Natural killer cell (primary cell): ENCODE data around the gene MARK3. TPM values are rescaled to one million over a fixed set of nuclear protein-coding genes. Genes with fewer than 3 reads are reported as not detected.

Experiments
- ATAC-seq, 3 donors: fragments of 150-1000 bp in 2 of 3; fragments of 200-7000 bp in 1 of 3; cut with Tn5 transposase; 1 replicate in 1 of 3; 2 replicates in 2 of 3; pipeline ENCODE4 v1.10.0; 2021; ENCODE audit warnings: mild to moderate bottlenecking in 2 of 3, moderate library complexity in 2 of 3
- DNase-seq, 2 donors: peaks; one replicate each; pipeline versions ENCODE4 v3.0.0 to v3.0.0-alpha.2; 2013 to 2021; ENCODE audit warnings: mixed read lengths in 1 of 2
- H3K27ac ChIP-seq: one replicate; pipeline ENCODE4 v1.5.1; 2013; ENCODE audit warnings: mild to moderate bottlenecking, low read length
- H3K27me3 ChIP-seq: one replicate; pipeline ENCODE4 v1.6.1; 2013; ENCODE audit warnings: low read length; ENCODE audit not compliant: control insufficient read depth, insufficient read depth
- H3K36me3 ChIP-seq: one replicate; pipeline ENCODE4 v1.6.1; 2013; ENCODE audit warnings: low read length; ENCODE audit not compliant: control insufficient read depth, insufficient read depth
- H3K4me1 ChIP-seq: one replicate; pipeline ENCODE4 v1.6.1; 2013; ENCODE audit warnings: low read length; ENCODE audit not compliant: control insufficient read depth, insufficient read depth
- H3K4me3 ChIP-seq: one replicate; pipeline ENCODE4 v1.5.1; 2013; ENCODE audit warnings: low read length
- H3K9me3 ChIP-seq: one replicate; pipeline ENCODE4 v1.6.1; 2013; ENCODE audit warnings: low read length; ENCODE audit not compliant: control insufficient read depth, insufficient read depth
- H3K27ac Mint-ChIP-seq, 2 donors: one replicate each; pipeline ENCODE4 v1.8.0; 2022; ENCODE audit warnings: mild to moderate bottlenecking in 2 of 2, mixed read lengths in 2 of 2, moderate library complexity in 1 of 2
- H3K27me3 Mint-ChIP-seq, 2 donors: one replicate each; pipeline ENCODE4 v1.8.0; 2022; ENCODE audit warnings: low read depth in 2 of 2, mixed read lengths in 2 of 2
- H3K36me3 Mint-ChIP-seq: one replicate; pipeline ENCODE4 v1.8.0; 2022; ENCODE audit warnings: mixed read lengths
- H3K4me1 Mint-ChIP-seq, 2 donors: one replicate each; pipeline ENCODE4 v1.8.0; 2022; ENCODE audit warnings: mixed read lengths in 2 of 2
- H3K4me3 Mint-ChIP-seq: one replicate; pipeline ENCODE4 v1.8.0; 2022; ENCODE audit warnings: mild to moderate bottlenecking, moderate library complexity, mixed read lengths
- H3K9me3 Mint-ChIP-seq, 2 donors: one replicate each; pipeline ENCODE4 v1.8.0; 2022; ENCODE audit warnings: mixed read lengths in 2 of 2
- CTCF ChIP-seq: fragments of 200-600 bp; IDR thresholded peaks from one replicate; pipeline ENCODE4 v1.8.0; 2022; ENCODE audit warnings: antibody characterized with exemption
- WGBS: methylation state at CpG from one replicate; pipeline ENCODE4 v1.1.7; 2013; ENCODE audit warnings: missing lambda C conversion rate; ENCODE audit not compliant: insufficient coverage; 5-methylcytosine and 5-hydroxymethylcytosine counted together
- intact Hi-C: fragments of 100-400 bp; cut with micrococcal nuclease; formaldehyde crosslinking; loops from one replicate; pipeline ENCODE4 v1.14.2; 2022
- total RNA-seq, 4 donors: library from RNA; stranded (reverse); fragments of 120-200 nt in 1 of 4; gene quantifications; one replicate each; pipeline versions ENCODE4 v1.2.3 to v1.2.4, GENCODE V29; 2013 to 2022

MARK3 gene
- total RNA-seq, 3 donors from 2014 or later (not counting 1 experiment from before 2014, with no cell fraction given): 138 to 167 (median 152) TPM

DNA sequence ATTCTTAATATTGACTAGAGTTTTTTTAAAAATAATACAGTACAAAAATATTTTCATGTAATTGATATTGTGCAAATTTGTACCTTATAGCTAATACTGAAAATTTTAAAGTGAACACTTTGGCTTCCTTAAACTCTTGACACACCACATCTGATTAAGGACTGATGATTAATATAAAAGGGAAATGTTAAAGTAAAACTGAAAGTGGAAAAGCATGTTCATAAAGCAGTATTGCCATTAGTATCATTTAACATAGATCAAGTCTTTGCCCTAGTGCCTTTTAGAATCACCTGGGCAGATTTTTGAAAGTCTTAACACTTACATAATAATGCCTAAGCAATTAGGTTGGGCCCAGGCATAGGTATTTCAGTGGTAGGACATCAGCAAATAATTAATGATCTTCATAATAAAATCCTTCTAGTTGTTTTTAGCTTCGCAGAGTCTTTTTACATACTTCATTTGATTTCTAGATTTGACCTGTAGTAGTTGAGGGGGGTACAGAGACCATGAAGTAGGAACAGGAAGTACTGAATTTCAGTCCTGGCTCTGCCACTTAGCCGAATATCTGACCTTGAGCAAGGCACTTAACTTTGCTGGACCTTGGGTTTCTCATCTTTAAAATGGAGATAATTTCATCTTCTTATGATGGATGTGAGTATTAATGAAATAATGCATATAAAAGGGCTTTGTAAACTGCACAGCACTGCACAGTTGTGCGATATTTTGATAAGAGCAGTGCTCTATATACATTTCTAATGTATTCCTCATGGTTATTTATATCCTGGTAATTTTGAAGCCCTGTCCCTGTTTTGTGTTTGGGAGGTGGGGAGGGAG is 43.7 kb downstream of the MARK3 start:
- peaks cover 5% of the 10 kb centered on the region for H3K4me1 ChIP-seq
- Mint-ChIP-seq H3K4me1 (peaks cover 48 to 51% of the 10 kb centered on the region in 2 donors), H3K27me3 (no peaks in the 10 kb centered on the region), H3K9me3 (no peaks in the 10 kb centered on the region), H3K4me3 (peak overlapping the region; percentile 14), H3K27ac (peak overlapping the region; percentile 83 to 87), H3K36me3 (no peaks in the 10 kb centered on the region)
- H3K27me3 ChIP-seq: no peaks in the 10 kb centered on the region
- no peak overlapping the region for H3K4me3 ChIP-seq
- H3K9me3 ChIP-seq: no peaks in the 10 kb centered on the region
- TF ChIP-seq CTCF: no peak
- WGBS: 7% methylated on average over 1 of the region's 3 CpGs
- peaks cover 3% of the 10 kb centered on the region for H3K36me3 ChIP-seq
- no peak for DNase-seq
- peak overlapping the region; percentile 40 for H3K27ac ChIP-seq
- peak in 2 of 3 donors; percentile 31 to 58 for ATAC-seq
- intact Hi-C loops: loop anchor here (5.0 kb wide), 1 partner anchor 42 kb away; the partner anchor contains the start of gene MARK3

DNA sequence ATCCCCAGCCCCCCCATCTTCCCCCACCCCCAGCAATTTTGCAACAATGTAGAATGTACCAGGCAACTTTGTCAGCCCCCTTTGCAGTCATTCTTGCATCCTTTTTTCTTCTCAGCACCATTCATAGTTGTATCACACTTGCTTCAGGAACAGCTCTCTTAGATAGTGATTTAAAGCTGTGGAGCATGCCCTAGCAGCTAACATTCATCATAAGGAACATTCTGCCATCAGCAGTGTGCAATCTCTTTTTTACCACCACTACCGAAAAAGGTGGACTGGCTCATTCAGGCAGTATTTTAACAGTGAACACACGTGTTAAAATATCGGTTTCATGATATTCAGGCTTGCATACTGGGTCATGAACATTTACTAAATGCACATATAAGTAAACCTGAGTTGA is 45.1 kb downstream of the MARK3 start:
- no peak overlapping the region for H3K4me3 Mint-ChIP-seq
- 92% methylated on average over 3 of the region's 3 CpGs for WGBS
- peak overlapping the region; percentile 12 to 87 for H3K27ac Mint-ChIP-seq
- DNase-seq: no peak
- ATAC-seq: no peak
- H3K9me3 Mint-ChIP-seq: no peaks in the 10 kb centered on the region
- H3K27me3 ChIP-seq: no peaks in the 10 kb centered on the region
- no peak overlapping the region for H3K27ac ChIP-seq
- peaks cover 6% of the 10 kb centered on the region for H3K36me3 ChIP-seq
- TF ChIP-seq CTCF: no peak
- H3K4me3 ChIP-seq: no peak overlapping the region
- peaks cover 54 to 57% of the 10 kb centered on the region in 2 donors for H3K4me1 Mint-ChIP-seq
- H3K36me3 Mint-ChIP-seq: no peaks in the 10 kb centered on the region
- H3K27me3 Mint-ChIP-seq: no peaks in the 10 kb centered on the region
- peaks cover 5% of the 10 kb centered on the region for H3K4me1 ChIP-seq
- intact Hi-C loops: no loop called here
- no peaks in the 10 kb centered on the region for H3K9me3 ChIP-seq

- Histone ChIP-seq H3K4me3 (no peak overlapping the region), H3K9me3 (no peaks in the 10 kb centered on the region), H3K27me3 (no peaks in the 10 kb centered on the region), H3K27ac (no peak overlapping the region), H3K4me1 (peaks cover 3% of the 10 kb centered on the region), H3K36me3 (peaks cover 6% of the 10 kb centered on the region)
- Mint-ChIP-seq H3K27ac (no peak overlapping the region), H3K36me3 (no peaks in the 10 kb centered on the region), H3K9me3 (no peaks in the 10 kb centered on the region), H3K27me3 (no peaks in the 10 kb centered on the region), H3K4me1 (peaks cover 50 to 53% of the 10 kb centered on the region in 2 donors), H3K4me3 (no peak overlapping the region)
- TF ChIP-seq CTCF: no peak
- ATAC-seq (no peak), DNase-seq (no peak)
- intact Hi-C loops: no loop called here
- 95% methylated on average over 2 of the region's 4 CpGs for WGBS
These were observed 47.4 kb downstream of the MARK3 start for GRCh38 chr14:103432627-103433026.
